Gastroesophageal sphincter (tissue), 3 donors: Measurements from ENCODE around the gene CD300LD.
"Not testable (repeated sequence)": the region's sequence is repeated elsewhere in the genome, so short reads cannot be mapped to it uniquely, and the experiment has no call there.

ENCODE experiments used
- CTCF ChIP-seq, 4 experiments: fragments of 200-600 bp in 2 of 4; fragments of 450-650 bp in 2 of 4; sonication (generic) in 1 of 4; IDR thresholded peaks; one replicate each; pipeline ENCODE4 v1.5.1; 2017 to 2019; ENCODE audit warnings: antibody characterized with exemption in 4 of 4, mild to moderate bottlenecking in 2 of 4, moderate library complexity in 2 of 4
- POLR2A ChIP-seq, 2 donors: fragments of 450-650 bp; IDR thresholded peaks; one replicate each; pipeline ENCODE4 v1.6.1; 2017; ENCODE audit warnings: antibody characterized with exemption in 2 of 2, mild to moderate bottlenecking in 2 of 2, moderate library complexity in 1 of 2
- POLR2AphosphoS5 ChIP-seq: sonication (generic); formaldehyde crosslinking; IDR thresholded peaks from one replicate; pipeline ENCODE4 v1.6.1; 2017; ENCODE audit warnings: antibody characterized with exemption

GRCh38 chr17:74630251-74630650, 38.2 kb upstream of the CD300LD start:
- TF ChIP-seq CTCF (IDR thresholded peaks at IDR 0.05); POLR2A (IDR thresholded peaks at IDR 0.05); POLR2AphosphoS5: not testable (repeated sequence)
